ENCODE results near the gene GTPBP1.
A peak's percentile ranks its signal among the peaks of the same experiment; 100 is the strongest.

GTPBP1 gene

GRCh38 chr22:38728871-38729796 lies 23.4 kb downstream of the GTPBP1 start:
- TF ChIP-seq, protein P1, sequence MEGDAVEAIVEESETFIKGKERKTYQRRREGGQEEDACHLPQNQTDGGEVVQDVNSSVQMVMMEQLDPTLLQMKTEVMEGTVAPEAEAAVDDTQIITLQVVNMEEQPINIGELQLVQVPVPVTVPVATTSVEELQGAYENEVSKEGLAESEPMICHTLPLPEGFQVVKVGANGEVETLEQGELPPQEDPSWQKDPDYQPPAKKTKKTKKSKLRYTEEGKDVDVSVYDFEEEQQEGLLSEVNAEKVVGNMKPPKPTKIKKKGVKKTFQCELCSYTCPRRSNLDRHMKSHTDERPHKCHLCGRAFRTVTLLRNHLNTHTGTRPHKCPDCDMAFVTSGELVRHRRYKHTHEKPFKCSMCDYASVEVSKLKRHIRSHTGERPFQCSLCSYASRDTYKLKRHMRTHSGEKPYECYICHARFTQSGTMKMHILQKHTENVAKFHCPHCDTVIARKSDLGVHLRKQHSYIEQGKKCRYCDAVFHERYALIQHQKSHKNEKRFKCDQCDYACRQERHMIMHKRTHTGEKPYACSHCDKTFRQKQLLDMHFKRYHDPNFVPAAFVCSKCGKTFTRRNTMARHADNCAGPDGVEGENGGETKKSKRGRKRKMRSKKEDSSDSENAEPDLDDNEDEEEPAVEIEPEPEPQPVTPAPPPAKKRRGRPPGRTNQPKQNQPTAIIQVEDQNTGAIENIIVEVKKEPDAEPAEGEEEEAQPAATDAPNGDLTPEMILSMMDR (IDR thresholded peaks at IDR 0.05; ENCODE audit: low read depth, low read length, missing control alignments) = no peak
- no peak for DNase-seq (ENCODE audit: extremely low read depth, low read depth)
- no peak overlapping the region for H3K4me3 ChIP-seq (replicated peaks; ENCODE audit: low read depth, low read length)

DNA sequence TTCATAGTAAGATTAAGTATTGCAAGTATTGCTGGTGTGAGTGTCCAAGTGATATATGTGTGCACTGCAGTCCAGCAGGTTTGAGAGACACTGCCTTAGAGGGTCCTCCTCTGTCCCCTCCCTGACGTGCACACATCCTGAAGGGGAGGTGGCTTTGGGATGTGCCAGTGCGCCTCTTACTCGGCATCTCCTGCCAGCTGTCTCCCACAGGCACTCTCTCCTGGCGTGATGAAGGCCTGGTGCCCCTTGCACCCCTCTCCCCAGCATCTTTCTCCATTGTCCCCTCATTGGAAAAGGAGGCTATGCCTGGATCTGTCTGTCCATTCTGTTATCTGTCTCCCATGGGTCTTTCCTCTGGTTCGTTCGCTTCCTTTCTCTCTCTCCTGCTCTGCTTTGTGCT lies 24.2 kb downstream of the GTPBP1 start:
- no peak for DNase-seq (ENCODE audit: extremely low read depth, low read depth)
- TF ChIP-seq, protein P1 (IDR thresholded peaks at IDR 0.05; ENCODE audit: low read depth, low read length, missing control alignments) = no peak
- no peak overlapping the region for H3K4me3 ChIP-seq (replicated peaks; ENCODE audit: low read depth, low read length)

DNA sequence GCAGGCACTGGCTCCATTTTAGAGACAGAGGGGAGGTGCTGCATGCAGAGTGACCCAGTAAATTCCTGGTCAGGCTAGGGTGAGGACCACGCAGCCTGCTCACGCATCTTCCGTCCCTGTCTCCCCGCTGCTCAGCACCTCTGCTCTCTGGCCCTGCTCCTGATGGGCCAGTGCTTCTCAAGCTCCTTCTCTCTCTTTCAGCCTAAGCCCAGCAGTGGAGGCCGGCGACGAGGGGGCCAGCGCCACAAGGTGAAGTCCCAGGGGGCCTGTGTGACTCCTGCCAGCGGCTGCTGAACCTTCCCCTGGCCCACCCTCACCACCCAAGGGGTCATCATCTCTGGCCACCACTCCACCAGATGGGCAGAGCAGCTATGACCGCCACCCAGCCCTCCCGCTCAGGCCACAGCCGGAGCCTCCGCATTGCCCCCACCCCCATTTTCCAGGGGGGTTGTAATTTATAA lies 24.7 kb downstream of the GTPBP1 start:
- DNase-seq (ENCODE audit: extremely low read depth, low read depth) = no peak
- TF ChIP-seq, protein P1 (IDR thresholded peaks at IDR 0.05; ENCODE audit: low read depth, low read length, missing control alignments) = no peak
- no peak overlapping the region for H3K4me3 ChIP-seq (replicated peaks; ENCODE audit: low read depth, low read length)

- TF ChIP-seq, protein P1 (IDR thresholded peaks at IDR 0.05; ENCODE audit: low read depth, low read length, missing control alignments) = no peak
- DNase-seq (ENCODE audit: extremely low read depth, low read depth) = no peak
- H3K4me3 ChIP-seq (replicated peaks; ENCODE audit: low read depth, low read length) = no peak overlapping the region
These were observed 26.0 kb downstream of the GTPBP1 start for GRCh38 chr22:38731703-38732161.

DNA sequence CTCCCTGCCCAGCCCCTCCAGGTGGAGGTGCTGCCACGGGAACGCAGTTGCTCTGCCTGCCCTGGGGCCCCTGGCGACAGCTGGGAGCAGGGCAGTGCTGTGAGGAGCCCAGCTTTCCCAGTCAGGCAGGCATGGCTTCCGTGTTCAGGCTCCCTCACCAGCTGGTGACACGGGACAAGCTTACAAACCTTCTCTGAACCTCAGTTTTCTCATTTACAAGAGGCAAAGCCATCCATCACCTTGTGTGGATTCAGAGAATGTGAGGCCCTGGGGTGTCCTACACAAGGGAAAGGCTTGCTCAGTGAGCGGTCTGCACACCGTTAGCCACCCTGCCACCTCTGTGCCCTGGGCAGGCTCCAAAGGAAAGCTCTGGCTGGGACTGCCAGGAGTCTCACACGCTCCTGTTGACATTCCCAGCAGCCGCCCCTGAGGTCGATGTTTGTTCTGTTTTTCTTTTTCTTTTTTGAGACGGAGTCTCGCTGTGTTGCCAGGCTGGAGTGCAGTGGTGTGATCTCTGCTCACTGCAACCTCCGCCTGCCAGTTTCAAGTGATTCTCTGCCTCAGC lies 26.6 kb downstream of the GTPBP1 start:
- no peak overlapping the region for H3K4me3 ChIP-seq (replicated peaks; ENCODE audit: low read depth, low read length)
- TF ChIP-seq, protein P1 (IDR thresholded peaks at IDR 0.05; ENCODE audit: low read depth, low read length, missing control alignments) = no peak
- DNase-seq (ENCODE audit: extremely low read depth, low read depth) = no peak

DNA sequence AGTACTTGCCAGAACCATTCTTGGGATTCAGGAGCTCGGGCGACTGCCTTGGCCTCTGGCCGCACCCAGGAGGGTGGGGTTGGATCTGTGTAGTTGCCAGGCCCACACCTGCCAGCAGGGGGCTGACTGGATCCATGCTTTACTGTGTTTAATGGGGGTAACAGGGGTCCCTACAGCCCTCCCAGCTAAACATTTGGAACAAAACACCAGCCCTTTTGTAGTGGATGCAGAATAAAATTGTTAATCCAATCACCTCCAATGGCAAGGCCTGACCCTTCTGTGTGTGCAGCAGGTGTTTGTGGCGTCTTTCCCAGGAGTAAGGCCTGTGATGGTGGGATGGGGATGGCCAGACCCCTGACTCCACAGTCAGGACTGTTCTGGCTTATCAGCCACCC lies 27.6 kb downstream of the GTPBP1 start:
- H3K4me3 ChIP-seq (replicated peaks; ENCODE audit: low read depth, low read length) = no peak overlapping the region
- DNase-seq (ENCODE audit: extremely low read depth, low read depth) = no peak
- TF ChIP-seq, protein P1 (IDR thresholded peaks at IDR 0.05; ENCODE audit: low read depth, low read length, missing control alignments) = peak; percentile 82
